GM18526 (cell line): Measurements from ENCODE around the gene PCAT6.

ENCODE experiments used
- POLR2A ChIP-seq: IDR thresholded peaks from 3 replicates; pipeline ENCODE4 v1.6.1; 2011; ENCODE audit not compliant: insufficient read length; ENCODE audit errors: extremely low read depth

PCAT6 gene

GRCh38 chr1:202825748-202826147 lies 15.0 kb downstream of the PCAT6 start:
- TF ChIP-seq POLR2A, result no peak

- TF ChIP-seq POLR2A, result no peak
Observed at GRCh38 chr1:202831906-202832305, 21.2 kb downstream of the PCAT6 start.

GRCh38 chr1:202834771-202835547 lies 24.2 kb downstream of the PCAT6 start:
- TF ChIP-seq POLR2A, result no peak

GRCh38 chr1:202835548-202836072 lies 24.9 kb downstream of the PCAT6 start:
- TF ChIP-seq POLR2A, result no peak

GRCh38 chr1:202836623-202837403 lies 26.1 kb downstream of the PCAT6 start:
- no peak for TF ChIP-seq POLR2A

GRCh38 chr1:202837746-202838262 lies 27.1 kb downstream of the PCAT6 start:
- no peak for TF ChIP-seq POLR2A

- no peak for TF ChIP-seq POLR2A
Observed at GRCh38 chr1:202843081-202843480, 32.3 kb downstream of the PCAT6 start.

- TF ChIP-seq POLR2A, result no peak
Observed at GRCh38 chr1:202844259-202844658, 33.5 kb downstream of the PCAT6 start.

- no peak for TF ChIP-seq POLR2A
Observed at GRCh38 chr1:202844935-202845334, 34.2 kb downstream of the PCAT6 start.

- no peak for TF ChIP-seq POLR2A
Observed at GRCh38 chr1:202848191-202848542, 37.4 kb downstream of the PCAT6 start.

- TF ChIP-seq POLR2A, result no peak
Observed at GRCh38 chr1:202850593-202851362, 40.0 kb downstream of the PCAT6 start.

- TF ChIP-seq POLR2A, result no peak
Observed at GRCh38 chr1:202852163-202852904, 41.6 kb downstream of the PCAT6 start.

- no peak for TF ChIP-seq POLR2A
Observed at GRCh38 chr1:202854787-202855186, 44.0 kb downstream of the PCAT6 start.

GRCh38 chr1:202856014-202856413 lies 45.3 kb downstream of the PCAT6 start:
- no peak for TF ChIP-seq POLR2A
